ENCODE measurements around the gene LENEP.

Gene LENEP

DNA sequence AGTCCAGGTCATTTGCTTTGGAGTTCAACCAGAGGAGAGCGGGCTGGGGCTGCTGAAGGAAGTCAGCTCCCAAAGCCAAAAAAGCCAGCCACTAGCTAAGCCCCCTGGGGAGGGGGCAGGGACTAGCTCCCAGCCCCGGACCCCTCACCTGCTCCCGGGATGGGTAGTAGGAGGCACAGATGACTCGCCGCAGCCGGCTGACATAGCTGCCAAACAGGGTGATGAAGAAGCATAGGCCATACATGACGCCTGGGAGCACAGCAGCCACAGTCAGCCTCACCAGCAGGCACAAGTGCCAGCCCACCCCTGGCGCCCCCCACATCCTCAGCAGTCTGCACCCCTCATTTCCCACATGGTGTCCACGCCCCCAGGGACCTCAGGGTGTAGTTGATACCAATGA, 32.8 kb downstream of the LENEP start:
- H3K27ac Mint-ChIP-seq: no peak overlapping the region
- H3K36me3 Mint-ChIP-seq (ENCODE audit: low read depth): no peaks in the 10 kb centered on the region
- no peaks in the 10 kb centered on the region for H3K9me3 Mint-ChIP-seq
- no peak for DNase-seq
- no peaks in the 10 kb centered on the region for H3K27me3 Mint-ChIP-seq
- H3K4me1 Mint-ChIP-seq (ENCODE audit: low read depth): no peaks in the 10 kb centered on the region
- H3K4me3 Mint-ChIP-seq: no peak overlapping the region

DNA sequence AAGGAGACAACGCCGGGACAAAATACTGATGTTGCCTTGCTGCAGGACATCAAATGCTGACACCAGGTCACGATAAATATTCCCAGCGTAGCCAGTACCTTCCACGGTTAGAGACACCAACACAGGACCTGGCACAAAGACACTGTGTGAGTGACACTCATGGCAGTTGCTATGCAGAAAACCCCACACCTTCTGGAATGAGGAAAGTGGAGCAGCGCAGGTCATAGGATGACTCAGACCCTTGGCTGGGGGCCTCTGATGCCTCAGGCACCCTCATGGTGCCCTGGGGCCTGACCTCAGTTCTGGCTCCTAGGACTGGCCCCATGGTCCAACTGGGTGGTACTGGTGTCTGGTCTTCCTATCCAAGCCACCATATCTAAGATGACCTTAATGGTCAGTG, 33.2 kb downstream of the LENEP start:
- H3K27me3 Mint-ChIP-seq: no peaks in the 10 kb centered on the region
- no peaks in the 10 kb centered on the region for H3K4me1 Mint-ChIP-seq (ENCODE audit: low read depth)
- no peak overlapping the region for H3K27ac Mint-ChIP-seq
- no peak overlapping the region for H3K4me3 Mint-ChIP-seq
- no peaks in the 10 kb centered on the region for H3K36me3 Mint-ChIP-seq (ENCODE audit: low read depth)
- DNase-seq: no peak
- H3K9me3 Mint-ChIP-seq: no peaks in the 10 kb centered on the region

DNA sequence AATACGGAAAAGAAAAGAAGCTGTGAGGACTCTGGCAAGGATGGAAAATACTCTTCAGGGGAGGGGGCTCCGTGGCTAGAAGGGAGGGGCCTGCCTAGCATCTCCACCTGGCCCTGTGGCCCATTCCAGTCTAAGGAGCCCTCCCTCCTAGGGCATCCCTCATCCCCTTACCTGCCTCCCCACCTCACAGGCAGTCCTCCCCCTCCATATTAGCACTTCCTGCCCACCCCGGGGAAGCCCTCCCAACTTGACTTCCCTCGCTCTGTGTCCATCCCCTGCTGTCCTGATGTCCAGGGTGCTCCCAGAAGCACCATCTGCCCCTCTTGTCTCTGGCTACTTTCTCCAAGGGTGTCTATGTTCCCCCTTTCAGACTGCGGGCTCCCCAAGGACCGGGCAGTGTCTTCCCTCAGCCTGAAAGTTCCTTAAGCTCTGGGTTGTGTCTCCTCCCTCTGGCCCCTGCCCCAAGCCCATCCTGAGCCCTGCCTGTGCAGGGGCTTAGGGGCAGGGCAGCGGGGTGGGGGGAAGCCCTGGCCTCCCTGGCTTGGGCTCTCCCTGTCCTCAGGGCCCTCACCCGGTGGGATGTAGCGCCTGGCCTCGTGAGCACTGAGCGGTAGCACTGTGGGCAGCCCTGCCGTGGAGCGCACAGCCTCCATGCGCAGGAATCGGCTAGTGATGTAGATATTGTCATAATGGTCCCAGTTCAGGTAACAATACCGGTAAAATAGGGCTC, 36.3 kb downstream of the LENEP start:
- H3K36me3 Mint-ChIP-seq (ENCODE audit: low read depth): no peaks in the 10 kb centered on the region
- H3K4me3 Mint-ChIP-seq: no peak overlapping the region
- no peaks in the 10 kb centered on the region for H3K4me1 Mint-ChIP-seq (ENCODE audit: low read depth)
- no peaks in the 10 kb centered on the region for H3K9me3 Mint-ChIP-seq
- no peaks in the 10 kb centered on the region for H3K27me3 Mint-ChIP-seq
- no peak overlapping the region for H3K27ac Mint-ChIP-seq
- no peak for DNase-seq

- no peak overlapping the region for H3K4me3 Mint-ChIP-seq
- H3K36me3 Mint-ChIP-seq (ENCODE audit: low read depth): no peaks in the 10 kb centered on the region
- no peaks in the 10 kb centered on the region for H3K4me1 Mint-ChIP-seq (ENCODE audit: low read depth)
- no peaks in the 10 kb centered on the region for H3K27me3 Mint-ChIP-seq
- DNase-seq: no peak
- H3K9me3 Mint-ChIP-seq: no peaks in the 10 kb centered on the region
- no peak overlapping the region for H3K27ac Mint-ChIP-seq
These were observed 36.9 kb downstream of the LENEP start for GRCh38 chr1:155030243-155030795.

DNA sequence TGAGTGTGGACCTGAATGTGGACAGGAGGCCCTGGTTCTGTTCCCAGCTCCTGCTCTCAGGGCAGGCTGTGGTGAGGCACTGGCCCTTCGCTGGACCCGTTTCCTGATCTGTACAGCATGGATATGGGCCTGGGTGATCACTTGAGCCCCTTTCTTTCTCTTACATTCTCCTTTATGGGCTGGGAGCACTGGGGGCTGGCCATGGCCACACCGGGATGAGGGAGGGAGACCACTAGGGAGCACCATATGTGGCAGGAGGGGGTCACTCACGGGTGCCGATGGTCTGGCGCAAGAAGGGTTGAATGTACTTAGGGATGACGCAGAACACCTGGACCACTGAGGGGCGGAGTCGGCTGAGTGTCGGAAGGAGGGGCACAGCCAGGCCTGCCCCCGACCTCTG, 37.5 kb downstream of the LENEP start:
- no peak for DNase-seq
- Mint-ChIP-seq H3K4me3 (no peak overlapping the region), H3K4me1 (ENCODE audit: low read depth) (no peaks in the 10 kb centered on the region), H3K36me3 (ENCODE audit: low read depth) (no peaks in the 10 kb centered on the region), H3K9me3 (no peaks in the 10 kb centered on the region), H3K27me3 (no peaks in the 10 kb centered on the region), H3K27ac (no peak overlapping the region)

DNA sequence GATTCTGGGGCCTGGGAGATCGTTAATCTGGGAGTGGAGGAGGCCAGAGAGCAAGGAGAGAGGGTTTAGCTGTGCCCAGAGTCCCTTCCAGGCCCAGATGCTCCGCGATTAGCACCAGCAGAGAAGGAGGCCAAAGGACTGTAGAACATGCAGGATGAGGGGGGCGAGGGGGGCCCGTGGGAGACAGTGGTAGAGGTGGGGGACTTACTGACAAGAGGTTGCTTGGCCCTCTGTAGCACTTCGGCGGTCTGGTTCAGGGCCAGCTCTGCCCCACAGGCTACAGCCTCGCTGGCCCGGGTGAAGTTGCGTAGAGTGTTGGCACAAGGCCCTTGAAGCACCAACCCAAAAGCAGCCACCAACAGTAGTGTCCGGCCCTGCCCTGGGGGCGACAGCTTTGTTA, 39.5 kb downstream of the LENEP start:
- Mint-ChIP-seq H3K4me1 (ENCODE audit: low read depth) (no peaks in the 10 kb centered on the region), H3K9me3 (no peaks in the 10 kb centered on the region), H3K27ac (no peak overlapping the region), H3K36me3 (ENCODE audit: low read depth) (no peaks in the 10 kb centered on the region), H3K27me3 (no peaks in the 10 kb centered on the region), H3K4me3 (no peak overlapping the region)
- DNase-seq: no peak

GRCh38 chr1:155033524-155033923, 40.1 kb downstream of the LENEP start, which contains the start of the genes DCST1 and DCST2:
TSS of gene DCST1 (plus strand) at chr1:155033824. CDS start at chr1:155034037, 213 bp downstream.
TSS of gene DCST2 (minus strand) at chr1:155033781. CDS start at chr1:155033701, 80 bp downstream.
- no peaks in the 10 kb centered on the region for H3K9me3 Mint-ChIP-seq
- no peak within 1 kb of the TSS for H3K27ac Mint-ChIP-seq
- DNase-seq: no peak
- no peak within 1 kb of the TSS for H3K4me3 Mint-ChIP-seq
- H3K36me3 Mint-ChIP-seq (ENCODE audit: low read depth): no peaks in the 10 kb centered on the region
- H3K4me1 Mint-ChIP-seq (ENCODE audit: low read depth): no peaks in the 10 kb centered on the region
- H3K27me3 Mint-ChIP-seq: peaks cover 1% of the 10 kb centered on the region

GRCh38 chr1:155034318-155035208, 41.2 kb downstream of the LENEP start:
- DNase-seq: no peak
- Mint-ChIP-seq H3K27ac (no peak overlapping the region), H3K27me3 (peaks cover 2% of the 10 kb centered on the region), H3K4me3 (no peak overlapping the region), H3K4me1 (ENCODE audit: low read depth) (no peaks in the 10 kb centered on the region), H3K36me3 (ENCODE audit: low read depth) (no peaks in the 10 kb centered on the region), H3K9me3 (no peaks in the 10 kb centered on the region)

DNA sequence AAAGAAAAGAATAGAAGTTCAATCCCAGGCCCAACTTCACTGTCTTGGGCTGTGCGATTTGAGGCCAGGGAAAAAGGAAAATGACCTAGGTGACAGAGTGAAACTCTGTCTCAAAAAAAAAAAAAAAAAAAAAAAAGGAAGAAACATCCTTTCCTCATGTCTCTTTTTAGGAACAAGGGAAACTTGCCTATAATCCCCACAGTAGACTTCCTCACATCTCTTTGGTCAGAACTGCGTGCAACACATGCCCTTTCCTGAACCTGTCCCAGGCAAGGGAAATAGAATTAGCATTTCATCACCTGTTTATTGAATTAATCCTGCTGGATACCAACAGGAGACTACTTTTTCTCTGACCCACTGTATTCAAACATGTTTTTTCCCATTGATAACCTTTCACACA, 42.5 kb downstream of the LENEP start:
- no peaks in the 10 kb centered on the region for H3K36me3 Mint-ChIP-seq (ENCODE audit: low read depth)
- H3K27ac Mint-ChIP-seq: no peak overlapping the region
- H3K4me1 Mint-ChIP-seq (ENCODE audit: low read depth): no peaks in the 10 kb centered on the region
- H3K4me3 Mint-ChIP-seq: no peak overlapping the region
- H3K27me3 Mint-ChIP-seq: peaks cover 2% of the 10 kb centered on the region
- no peak for DNase-seq
- H3K9me3 Mint-ChIP-seq: no peaks in the 10 kb centered on the region

DNA sequence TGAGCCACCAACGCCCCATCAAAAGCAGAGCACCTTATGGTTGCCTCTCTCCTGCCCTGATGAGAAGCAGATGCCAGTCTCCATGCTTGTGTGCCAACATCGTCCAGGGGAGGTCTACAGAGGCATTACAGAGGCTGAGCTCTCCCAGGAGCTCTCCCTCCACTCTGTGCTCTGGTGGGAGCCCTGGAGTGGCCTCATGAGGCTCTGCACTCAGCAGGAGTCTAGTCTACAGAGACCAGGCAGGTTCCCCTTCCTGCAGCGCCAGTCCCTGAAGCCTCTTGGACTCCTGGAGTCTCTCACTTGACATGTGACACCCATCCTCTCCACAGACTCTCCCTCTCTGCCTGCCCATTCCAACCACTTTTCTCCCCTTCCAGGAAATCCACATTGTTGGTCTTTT, 43.7 kb downstream of the LENEP start:
- Mint-ChIP-seq H3K9me3 (no peaks in the 10 kb centered on the region), H3K36me3 (ENCODE audit: low read depth) (no peaks in the 10 kb centered on the region), H3K4me1 (ENCODE audit: low read depth) (no peaks in the 10 kb centered on the region), H3K4me3 (no peak overlapping the region), H3K27me3 (peaks cover 2% of the 10 kb centered on the region), H3K27ac (no peak overlapping the region)
- DNase-seq: no peak

DNA sequence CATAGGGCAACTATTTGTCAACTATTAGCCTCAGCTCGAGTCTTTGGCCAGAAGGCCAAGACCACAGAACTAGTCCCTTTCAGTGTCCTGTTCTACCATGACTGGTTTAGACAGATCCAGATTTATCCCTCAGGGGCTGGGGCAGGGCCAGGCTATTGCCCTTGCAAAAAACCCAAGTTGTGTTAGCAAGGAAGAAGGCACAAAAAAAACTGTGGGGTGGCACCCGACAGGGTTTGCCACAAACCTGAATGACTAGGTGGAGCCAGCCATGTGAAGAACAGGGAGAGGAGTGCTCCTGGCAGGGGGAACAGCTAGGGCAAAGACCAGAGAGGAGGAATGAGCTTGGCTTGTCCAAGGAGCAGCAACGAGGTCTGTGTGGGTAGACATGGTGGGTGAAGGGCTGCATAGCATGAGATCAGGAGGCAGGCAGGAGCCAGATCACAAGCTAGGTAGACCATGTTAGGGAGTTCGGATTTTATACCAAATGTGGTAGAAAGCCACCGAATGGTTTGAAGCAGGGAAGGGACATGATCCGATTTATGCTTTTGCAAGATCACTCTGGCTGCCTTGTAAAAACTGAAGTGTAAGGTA, 44.6 kb downstream of the LENEP start:
- DNase-seq: no peak
- Mint-ChIP-seq H3K27me3 (peaks cover 2% of the 10 kb centered on the region), H3K27ac (no peak overlapping the region), H3K4me3 (no peak overlapping the region), H3K4me1 (ENCODE audit: low read depth) (no peaks in the 10 kb centered on the region), H3K9me3 (no peaks in the 10 kb centered on the region), H3K36me3 (ENCODE audit: low read depth) (no peaks in the 10 kb centered on the region)

DNA sequence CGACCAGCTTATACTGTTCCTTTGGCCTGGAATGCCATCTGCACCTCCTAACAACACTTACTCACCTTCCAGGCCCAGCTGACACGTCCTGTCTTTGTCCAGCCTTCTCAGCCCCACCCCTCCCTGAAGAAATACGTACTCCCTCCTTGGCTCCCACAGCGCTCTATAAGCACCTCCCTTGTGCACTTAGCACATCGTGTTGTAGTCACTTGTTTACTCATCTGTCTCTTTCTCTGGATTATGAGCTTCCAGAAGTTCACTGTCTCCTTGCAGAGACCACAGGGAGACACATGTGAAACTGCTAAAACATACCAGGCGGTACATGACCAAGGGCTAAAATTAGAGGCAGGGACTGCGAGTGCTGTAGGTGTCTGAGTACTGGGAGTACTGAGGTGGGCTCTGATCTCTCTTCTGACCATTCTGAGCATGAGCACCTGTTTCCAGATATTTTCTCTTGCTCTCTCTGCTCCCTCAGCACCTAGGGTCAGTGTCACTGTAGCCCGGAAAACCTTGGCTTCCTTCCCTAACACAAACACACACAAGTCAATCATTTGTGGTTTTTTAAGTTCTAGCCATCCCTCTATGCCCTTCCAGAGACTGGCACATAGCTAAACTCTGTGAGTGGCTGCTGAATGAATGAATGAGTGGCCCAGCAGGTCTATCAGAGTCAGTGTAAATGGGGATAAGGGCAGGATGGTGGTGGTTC, 45.4 kb downstream of the LENEP start:
- DNase-seq: no peak
- Mint-ChIP-seq H3K27ac (no peak overlapping the region), H3K36me3 (ENCODE audit: low read depth) (no peaks in the 10 kb centered on the region), H3K27me3 (peaks cover 2% of the 10 kb centered on the region), H3K4me3 (no peak overlapping the region), H3K4me1 (ENCODE audit: low read depth) (no peaks in the 10 kb centered on the region), H3K9me3 (no peaks in the 10 kb centered on the region)

GRCh38 chr1:155039308-155039669, 45.9 kb downstream of the LENEP start:
- DNase-seq: no peak
- H3K4me1 Mint-ChIP-seq (ENCODE audit: low read depth): no peaks in the 10 kb centered on the region
- no peak overlapping the region for H3K27ac Mint-ChIP-seq
- H3K9me3 Mint-ChIP-seq: no peaks in the 10 kb centered on the region
- H3K27me3 Mint-ChIP-seq: peaks cover 2% of the 10 kb centered on the region
- no peak overlapping the region for H3K4me3 Mint-ChIP-seq
- no peaks in the 10 kb centered on the region for H3K36me3 Mint-ChIP-seq (ENCODE audit: low read depth)

DNA sequence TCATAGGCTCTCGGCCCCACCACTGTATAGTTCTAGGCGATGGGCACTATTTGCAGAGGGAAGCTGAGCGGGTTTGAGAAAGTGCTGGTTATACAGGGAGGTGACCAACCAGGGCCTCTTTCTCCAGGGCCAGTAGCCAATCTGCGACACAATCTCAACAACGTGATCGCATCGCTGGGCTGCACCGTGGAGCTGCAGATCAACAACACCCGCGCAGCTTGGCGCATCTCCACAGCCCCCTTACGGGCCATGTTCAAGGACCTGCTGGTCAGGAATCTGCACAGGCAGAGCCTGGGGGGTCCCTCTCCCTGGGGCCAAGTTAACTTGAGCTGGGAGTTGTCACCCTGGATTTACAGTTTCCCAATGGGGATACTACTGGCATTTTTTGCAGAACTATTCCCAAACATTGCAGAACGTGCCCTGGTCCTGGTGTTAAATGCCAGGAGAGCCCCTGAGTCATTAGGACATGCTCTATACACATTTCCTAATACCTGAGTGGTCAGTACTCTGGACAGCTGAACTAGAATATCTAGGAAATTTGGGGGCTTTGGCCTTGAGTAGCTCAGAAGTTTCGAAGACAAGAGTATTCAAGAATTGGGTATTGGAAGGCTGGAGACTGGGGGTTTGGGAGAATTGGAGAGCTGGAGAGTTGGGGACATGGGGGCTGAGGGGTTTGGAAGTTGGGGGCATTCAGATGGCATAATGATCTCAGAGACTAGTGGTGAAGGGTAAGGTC, 47.1 kb downstream of the LENEP start:
- Mint-ChIP-seq H3K4me3 (no peak overlapping the region), H3K36me3 (ENCODE audit: low read depth) (no peaks in the 10 kb centered on the region), H3K4me1 (ENCODE audit: low read depth) (peaks cover 7% of the 10 kb centered on the region), H3K9me3 (no peaks in the 10 kb centered on the region), H3K27me3 (peaks cover 2% of the 10 kb centered on the region), H3K27ac (no peak overlapping the region)
- DNase-seq: no peak
